Stimulated activated CD8-positive, alpha-beta memory T cell treated with anti-CD3 and anti-CD28 coated beads, Interleukin-15, amount 100 ng/mL, for 48 hours (primary cell): ENCODE data around the gene PFDN2.

Experiments used
- DNase-seq, 2 donors: peaks; one replicate each; pipeline ENCODE4 v3.0.0-alpha.2; 2020; ENCODE audit warnings: low read depth in 2 of 2

PFDN2 gene

DNA sequence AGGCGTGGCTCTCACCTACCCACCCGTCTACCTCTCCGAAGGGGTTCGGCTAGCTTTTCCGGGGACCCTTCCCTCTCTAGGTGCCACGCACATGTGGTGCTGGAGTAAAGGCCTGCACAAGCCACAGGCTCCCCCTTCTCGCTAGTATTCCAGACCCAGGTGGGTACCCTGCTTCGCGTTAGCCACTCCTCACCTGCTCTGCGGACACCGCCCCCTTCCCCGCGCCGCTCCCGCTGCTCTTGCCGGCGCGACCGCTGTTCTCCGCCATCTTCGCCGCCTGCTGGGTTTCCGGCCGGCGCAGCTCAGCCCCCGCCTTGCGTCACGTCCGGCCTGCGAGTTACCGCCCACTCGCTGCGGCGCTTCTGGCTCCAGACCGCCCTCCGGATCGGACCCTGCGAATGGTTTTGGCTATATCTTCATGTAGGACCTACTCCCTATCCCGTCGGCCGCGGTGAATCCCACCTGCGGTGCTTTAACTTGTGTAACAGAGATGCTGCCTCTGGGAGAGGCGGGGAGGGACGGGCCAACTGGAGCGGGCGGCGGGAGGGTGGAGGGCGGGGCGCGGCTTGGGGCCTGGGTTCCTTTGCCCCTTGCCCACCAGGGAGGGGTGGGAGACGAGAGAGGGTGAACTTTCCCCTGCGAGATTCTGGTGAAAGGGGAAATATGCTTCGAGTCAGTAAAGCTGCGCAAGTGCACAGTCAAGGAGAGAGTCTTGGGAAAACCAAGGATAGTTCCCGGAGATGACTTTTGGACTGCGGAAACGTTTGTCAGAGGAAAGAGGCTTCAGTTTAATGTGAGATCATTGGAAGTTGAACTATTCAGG, at the start of gene PFDN2, which contains the start of gene NIT1:
PFDN2 (minus strand) TSS at position 279 of the 823 bp plus-strand sequence; CDS start at position 268, 11 bp downstream.
NIT1 (plus strand) TSS at position 347 of the 823 bp plus-strand sequence; CDS start at position 419, 72 bp downstream.
- DNase-seq: peak; percentile 82 to 83

- DNase-seq: no peak
These were observed 49.1 kb upstream of the PFDN2 start for GRCh38 chr1:161166669-161167548.

GRCh38 chr1:161165742-161166668, 48.2 kb upstream of the PFDN2 start, which contains the start of gene PPOX:
Gene PPOX (plus strand): TSS chr1:161166426. CDS start chr1:161166848, 422 bp downstream.
- peak; percentile 91 for DNase-seq

GRCh38 chr1:161164901-161165610, 47.2 kb upstream of the PFDN2 start:
- no peak for DNase-seq

DNA sequence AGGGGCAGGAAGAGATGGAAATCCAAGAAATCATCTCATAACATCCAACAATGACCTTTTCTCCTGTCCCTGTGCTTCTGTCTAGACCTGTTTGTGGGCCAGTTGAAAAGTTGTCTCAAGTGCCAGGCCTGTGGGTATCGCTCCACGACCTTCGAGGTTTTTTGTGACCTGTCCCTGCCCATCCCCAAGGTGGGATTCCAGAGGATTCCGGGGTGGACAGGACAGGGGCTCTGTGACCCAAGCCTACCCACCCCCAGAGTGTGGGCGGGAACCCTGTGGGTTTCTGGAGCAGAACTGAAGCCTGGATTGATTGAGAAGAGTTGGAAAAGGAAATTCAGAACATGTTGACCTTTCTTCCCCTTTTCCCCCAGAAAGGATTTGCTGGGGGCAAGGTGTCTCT, 46.0 kb upstream of the PFDN2 start:
- DNase-seq: no peak

GRCh38 chr1:161162806-161163205, 45.0 kb upstream of the PFDN2 start:
- DNase-seq: no peak

GRCh38 chr1:161162052-161162451, 44.2 kb upstream of the PFDN2 start:
- no peak for DNase-seq

- DNase-seq: no peak
These were observed 43.8 kb upstream of the PFDN2 start for GRCh38 chr1:161161652-161162051.

- no peak for DNase-seq
These were observed 42.9 kb upstream of the PFDN2 start for GRCh38 chr1:161160671-161161145.

- no peak for DNase-seq
These were observed 42.0 kb upstream of the PFDN2 start for GRCh38 chr1:161159913-161160243.

- DNase-seq: peak; percentile 87
These were observed 41.5 kb upstream of the PFDN2 start, which contains the start of gene USP21 for GRCh38 chr1:161159087-161159912. Gene USP21 (plus strand): TSS chr1:161159500. CDS start chr1:161160641, 1,141 bp downstream.

DNA sequence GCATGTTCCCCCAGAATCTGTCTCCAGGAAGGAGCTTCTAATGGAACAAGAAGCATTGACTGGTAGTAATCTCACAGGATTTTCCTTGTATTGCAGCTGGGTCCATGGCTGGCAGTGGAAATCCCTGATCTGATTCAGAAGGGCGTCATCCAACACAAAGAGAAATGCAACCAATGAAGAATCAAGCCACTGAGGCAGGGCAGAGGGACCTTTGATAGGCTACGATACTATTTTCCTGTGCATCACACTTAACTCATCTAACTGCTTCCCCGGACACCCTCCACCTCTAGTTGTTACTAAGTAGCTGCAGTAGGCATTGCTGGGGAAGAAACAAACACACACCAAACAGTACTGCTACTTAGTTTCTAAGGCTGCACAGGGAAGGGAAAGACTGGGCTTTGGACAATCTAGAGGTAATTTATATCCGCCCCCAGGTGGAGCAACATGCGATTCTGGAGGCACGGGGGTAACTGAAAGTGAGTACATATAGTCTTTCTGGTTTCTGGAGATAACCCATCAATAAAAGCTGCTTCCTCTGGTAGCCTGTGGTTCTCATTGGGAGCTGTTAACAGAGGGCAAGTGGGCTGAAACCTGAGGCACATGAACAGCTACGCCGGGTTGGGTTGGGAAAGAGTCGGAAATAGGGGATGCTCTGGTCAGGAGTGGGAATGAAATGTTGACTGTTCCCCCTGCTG, 40.6 kb upstream of the PFDN2 start:
- DNase-seq: no peak

DNA sequence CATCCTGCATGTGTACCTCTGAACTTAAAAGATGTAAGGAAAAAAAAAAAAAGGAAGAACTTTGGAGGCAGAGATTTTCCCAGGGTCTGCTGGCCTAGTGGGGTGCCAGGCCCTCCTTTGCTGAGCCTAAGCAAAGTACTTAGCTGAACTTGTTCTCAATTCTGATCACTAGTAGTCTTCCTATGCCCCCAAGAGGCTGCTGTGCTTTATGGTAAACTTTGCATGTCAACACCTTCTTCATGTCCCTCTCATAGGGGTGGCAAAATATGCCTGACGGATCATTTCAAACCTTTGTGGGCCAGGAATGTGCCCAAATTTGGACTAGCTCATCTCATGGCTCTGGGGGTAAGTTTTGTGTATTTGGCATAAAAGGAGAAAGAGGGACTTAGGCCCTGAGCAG, 40.0 kb upstream of the PFDN2 start:
- DNase-seq: no peak

DNA sequence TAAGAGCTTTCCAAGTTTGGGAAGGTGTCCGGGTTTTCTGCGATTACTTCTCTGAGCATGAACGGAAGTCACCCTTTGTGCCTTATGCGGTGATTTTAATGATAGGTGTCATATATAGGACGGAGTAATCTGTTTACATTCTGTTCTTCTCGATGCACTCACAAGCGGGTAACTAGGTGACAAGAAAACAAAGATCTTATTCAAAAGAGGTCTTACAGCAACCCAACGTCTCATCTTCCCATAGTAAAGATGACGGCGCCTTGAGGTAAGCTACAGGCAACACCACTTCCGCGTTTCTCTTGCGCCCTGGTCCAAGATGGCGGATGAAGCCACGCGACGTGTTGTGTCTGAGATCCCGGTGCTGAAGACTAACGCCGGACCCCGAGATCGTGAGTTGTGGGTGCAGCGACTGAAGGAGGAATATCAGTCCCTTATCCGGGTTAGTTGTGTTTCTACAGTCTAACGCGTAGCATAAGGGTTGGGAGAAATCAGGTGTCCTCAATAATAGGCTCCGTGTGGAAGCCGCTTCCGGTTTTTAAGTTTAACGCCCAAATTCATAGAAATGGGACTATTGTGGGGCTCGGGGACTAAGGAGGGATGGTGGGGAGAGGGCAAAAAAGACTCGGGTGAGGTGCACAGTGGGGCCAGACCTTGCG, 36.0 kb upstream of the PFDN2 start, which contains the start of gene UFC1:
UFC1 (plus strand) TSS at position 297 of the 656 bp plus-strand sequence; CDS start at position 317, 20 bp downstream.
- DNase-seq: peak; percentile 58 to 72

DNA sequence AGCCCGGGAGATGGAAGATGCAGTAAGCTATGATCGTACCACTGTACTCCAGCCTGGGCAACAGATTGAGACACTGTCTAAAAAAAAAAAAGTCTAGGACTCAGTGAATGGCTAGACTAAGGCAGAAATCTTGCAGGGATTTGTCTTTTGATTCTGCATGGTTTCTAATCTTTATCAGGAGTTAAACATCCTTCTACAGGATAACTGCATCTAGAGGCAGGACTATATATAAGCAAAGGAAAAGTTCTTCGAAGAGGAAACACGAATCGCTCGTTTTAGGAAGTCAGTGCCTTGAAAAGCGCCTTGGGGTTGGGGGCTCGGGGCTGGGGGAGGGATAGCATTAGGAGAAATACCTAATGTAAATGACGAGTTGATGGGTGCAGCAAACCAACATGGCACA, 35.3 kb upstream of the PFDN2 start:
- no peak for DNase-seq

DNA sequence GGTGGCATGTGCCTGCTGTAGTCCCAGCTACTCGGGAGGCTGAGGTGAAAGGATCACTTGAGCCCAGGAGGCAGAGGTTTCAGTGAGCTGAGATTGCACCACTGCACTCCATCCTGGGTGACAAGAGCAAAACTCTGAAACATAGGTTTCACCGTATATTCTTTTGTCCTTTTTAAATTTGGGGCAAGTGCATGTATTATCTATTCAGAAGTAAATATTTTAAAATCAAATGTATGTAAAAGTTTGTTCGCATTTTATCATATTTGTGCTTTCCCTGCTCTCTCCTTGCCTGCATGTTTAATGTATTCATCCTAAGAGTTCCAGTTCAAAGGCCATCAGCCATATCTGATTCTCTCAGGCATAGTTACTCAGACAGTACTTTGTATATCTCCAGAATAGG, 28.0 kb upstream of the PFDN2 start:
- DNase-seq: no peak

DNA sequence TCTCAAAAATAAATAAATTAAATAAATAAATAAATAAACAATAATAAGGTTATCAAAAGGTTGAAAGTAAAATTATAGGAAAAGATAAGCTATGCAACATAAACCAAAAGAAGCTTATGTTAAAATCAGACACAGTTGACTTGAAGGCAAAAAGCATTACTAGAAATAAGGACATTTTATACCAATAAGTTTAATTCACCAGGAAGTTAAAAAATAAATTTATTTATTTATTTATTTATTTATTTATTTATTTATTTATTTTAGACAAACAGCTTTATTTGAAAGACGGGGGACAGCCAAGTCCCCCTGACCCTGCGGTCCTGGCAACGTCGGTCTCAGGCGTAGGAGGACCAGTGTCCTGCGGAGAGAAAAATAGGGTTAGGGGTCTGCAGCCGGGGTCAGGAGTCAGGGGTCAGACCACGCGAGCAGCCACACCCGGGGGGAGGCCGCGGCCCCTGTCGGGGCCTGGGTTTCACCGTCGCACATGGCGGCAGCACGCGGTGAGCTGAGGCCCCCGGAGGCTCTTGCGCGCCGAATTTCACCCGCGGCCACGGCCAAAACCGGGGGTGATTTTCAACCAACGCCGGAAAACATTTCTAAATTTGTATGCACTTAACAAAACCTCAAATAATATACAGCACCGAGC, 23.0 kb upstream of the PFDN2 start:
- no peak for DNase-seq

- DNase-seq: no peak
These were observed 21.9 kb upstream of the PFDN2 start for GRCh38 chr1:161139766-161140165.
